Activated CD4-positive, alpha-beta T cell treated with anti-CD3 and anti-CD28 coated beads for 24 hours (primary cell): ENCODE results near the gene DCBLD1.

Source experiments
- DNase-seq, 2 donors: peaks; one replicate each; pipeline ENCODE4 v3.0.0-alpha.2; 2020; ENCODE audit warnings: low read depth in 2 of 2

The DCBLD1 gene

GRCh38 chr6:117472667-117473066 lies 9.8 kb upstream of the DCBLD1 start:
- DNase-seq = no peak

- no peak for DNase-seq
Observed at GRCh38 chr6:117473401-117473800, 9.1 kb upstream of the DCBLD1 start.

- no peak for DNase-seq
Observed at GRCh38 chr6:117477988-117478852, 4.3 kb upstream of the DCBLD1 start.

GRCh38 chr6:117478853-117479231 lies 3.6 kb upstream of the DCBLD1 start:
- no peak for DNase-seq

GRCh38 chr6:117480651-117481050 lies 1.8 kb upstream of the DCBLD1 start:
- no peak for DNase-seq

GRCh38 chr6:117481278-117481925 lies 1.1 kb upstream of the DCBLD1 start:
- DNase-seq = peak in 1 of 2 donors; percentile 10

- DNase-seq = no peak
Observed at GRCh38 chr6:117481926-117482239, 591 bp upstream of the DCBLD1 start.

- peak in 1 of 2 donors; percentile 6 for DNase-seq
Observed at GRCh38 chr6:117483004-117483644, 650 bp downstream of the DCBLD1 start.

- DNase-seq = no peak
Observed at GRCh38 chr6:117483645-117484016, 1.2 kb downstream of the DCBLD1 start.

- no peak for DNase-seq
Observed at GRCh38 chr6:117484052-117484646, 1.7 kb downstream of the DCBLD1 start.

GRCh38 chr6:117485433-117485832 lies 3.0 kb downstream of the DCBLD1 start:
- no peak for DNase-seq

GRCh38 chr6:117487821-117488220 lies 5.3 kb downstream of the DCBLD1 start:
- DNase-seq = no peak

- DNase-seq = no peak
Observed at GRCh38 chr6:117489003-117489402, 6.5 kb downstream of the DCBLD1 start.

- DNase-seq = no peak
Observed at GRCh38 chr6:117491916-117492315, 9.4 kb downstream of the DCBLD1 start.

- DNase-seq = no peak
Observed at GRCh38 chr6:117493470-117493869, 11.0 kb downstream of the DCBLD1 start.

- DNase-seq = no peak
Observed at GRCh38 chr6:117494283-117494682, 11.8 kb downstream of the DCBLD1 start.

GRCh38 chr6:117494694-117495318 lies 12.3 kb downstream of the DCBLD1 start:
- DNase-seq = no peak

GRCh38 chr6:117495425-117495824 lies 13.0 kb downstream of the DCBLD1 start:
- DNase-seq = no peak

- DNase-seq = no peak
Observed at GRCh38 chr6:117495869-117496268, 13.4 kb downstream of the DCBLD1 start.

GRCh38 chr6:117496383-117496990 lies 14.0 kb downstream of the DCBLD1 start:
- DNase-seq = no peak

GRCh38 chr6:117497237-117497636 lies 14.8 kb downstream of the DCBLD1 start:
- DNase-seq = no peak

GRCh38 chr6:117498159-117498558 lies 15.7 kb downstream of the DCBLD1 start:
- no peak for DNase-seq
